ENCODE results near the gene DPP8.

GRCh38 chr15:65411465-65412071, 105.9 kb downstream of the DPP8 start:
- TF ChIP-seq EZH2phosphoT487 (IDR thresholded peaks at IDR 0.05; ENCODE audit: unreplicated experiment) (no peak), CTCF (conservative IDR thresholded peaks at IDR 0.05; ENCODE audit: low read depth in 2 of 2) (no peak), REST (IDR thresholded peaks at IDR 0.05; ENCODE audit: unreplicated experiment) (no peak), EZH2 (IDR thresholded peaks at IDR 0.05; ENCODE audit: low read depth, unreplicated experiment) (no peak), ZNF331 (CRISPR knock-in tag; IDR thresholded peaks at IDR 0.05; ENCODE audit: low read depth) (no peak), POLR2AphosphoS5 (IDR thresholded peaks at IDR 0.05; ENCODE audit: low read depth) (no peak), JUNB (IDR thresholded peaks at IDR 0.05; ENCODE audit: unreplicated experiment) (no peak), STAT1 (IDR thresholded peaks at IDR 0.05; ENCODE audit: unreplicated experiment) (no peak), CREB1 (CRISPR knock-in tag; IDR thresholded peaks at IDR 0.05; ENCODE audit: low read depth) (no peak), ZNF462 (CRISPR knock-in tag; IDR thresholded peaks at IDR 0.05) (no peak), ETS1 (IDR thresholded peaks at IDR 0.05) (no peak), ZNF114 (CRISPR knock-in tag; IDR thresholded peaks at IDR 0.05) (no peak), NANOG (IDR thresholded peaks at IDR 0.05; ENCODE audit: borderline replicate concordance) (no peak)
